NK-92 treated with Interleukin-12 subunit alpha and Interleukin-12 subunit beta, amount 100 ng/mL, for 24 hours (cell line): ENCODE data around the gene KLHL2.
"Not testable (repeated sequence)": the region's sequence is repeated elsewhere in the genome, so short reads cannot be mapped to it uniquely, and the experiment has no call there.

Experiments used
- DNase-seq: peaks from one replicate; lab custom pipeline; 2025; lab: John Stamatoyannopoulos, UW

Gene KLHL2

DNA sequence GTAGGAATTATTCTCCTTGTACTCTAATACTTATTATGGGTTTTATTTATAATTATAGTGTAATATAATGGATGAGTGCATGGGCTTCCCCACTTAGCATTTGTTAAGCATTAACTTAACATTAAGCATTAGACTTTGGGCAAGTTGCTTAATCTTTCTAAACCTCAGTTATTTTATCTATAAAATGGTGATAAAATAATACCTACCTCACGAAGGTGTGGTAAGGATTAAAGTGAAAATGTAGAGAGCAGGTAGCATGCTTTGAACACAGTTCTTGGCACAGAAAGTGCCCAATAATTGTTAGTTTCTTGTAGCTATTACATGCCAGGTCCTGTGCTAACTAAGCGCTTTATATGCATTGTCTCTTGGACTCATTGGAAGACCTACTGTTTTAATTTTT, 122.7 kb downstream of the KLHL2 start:
- no peak for DNase-seq

DNA sequence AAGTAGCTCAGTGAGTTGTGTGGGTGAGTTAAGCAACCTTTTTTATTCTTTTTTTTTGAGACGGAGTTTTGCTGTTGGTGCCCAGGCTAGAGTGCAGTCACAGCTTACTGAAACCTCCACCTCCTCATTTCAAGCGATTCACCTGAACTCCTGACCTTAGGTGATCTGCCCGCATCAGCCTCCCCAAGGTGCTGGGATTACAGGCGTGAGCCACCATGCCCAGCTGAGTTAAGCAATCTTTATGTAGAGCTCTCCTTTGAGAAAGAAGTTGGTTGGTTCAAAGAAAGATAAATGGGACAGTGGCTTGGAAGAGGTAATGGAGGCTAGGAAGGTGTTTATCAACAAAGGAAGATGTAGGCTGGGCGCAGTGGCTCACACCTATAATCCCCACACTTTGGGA, 123.3 kb downstream of the KLHL2 start:
- no peak for DNase-seq

GRCh38 chr4:165331359-165331758, 124.0 kb downstream of the KLHL2 start:
- no peak for DNase-seq

GRCh38 chr4:165331823-165332222, 124.5 kb downstream of the KLHL2 start:
- DNase-seq: no peak

DNA sequence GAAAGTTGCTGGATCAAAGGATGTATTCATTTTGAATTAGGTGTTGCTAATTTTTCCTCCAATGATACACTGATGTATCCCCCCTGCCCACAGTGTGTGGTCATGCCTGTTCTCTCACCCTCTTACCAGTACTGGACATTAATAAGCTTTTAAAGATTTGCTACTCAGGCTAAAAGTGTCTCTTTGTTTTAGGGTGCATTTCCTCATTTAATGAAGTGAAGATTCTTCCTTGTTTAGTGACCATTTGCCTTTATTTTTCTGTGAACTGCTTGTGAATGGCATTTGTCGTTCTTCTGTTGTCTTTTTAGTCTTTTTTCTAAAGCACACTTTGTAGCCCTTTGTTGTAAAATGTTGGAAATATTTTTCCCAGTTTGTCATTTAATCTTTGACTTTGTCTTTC, 125.1 kb downstream of the KLHL2 start:
- no peak for DNase-seq

DNA sequence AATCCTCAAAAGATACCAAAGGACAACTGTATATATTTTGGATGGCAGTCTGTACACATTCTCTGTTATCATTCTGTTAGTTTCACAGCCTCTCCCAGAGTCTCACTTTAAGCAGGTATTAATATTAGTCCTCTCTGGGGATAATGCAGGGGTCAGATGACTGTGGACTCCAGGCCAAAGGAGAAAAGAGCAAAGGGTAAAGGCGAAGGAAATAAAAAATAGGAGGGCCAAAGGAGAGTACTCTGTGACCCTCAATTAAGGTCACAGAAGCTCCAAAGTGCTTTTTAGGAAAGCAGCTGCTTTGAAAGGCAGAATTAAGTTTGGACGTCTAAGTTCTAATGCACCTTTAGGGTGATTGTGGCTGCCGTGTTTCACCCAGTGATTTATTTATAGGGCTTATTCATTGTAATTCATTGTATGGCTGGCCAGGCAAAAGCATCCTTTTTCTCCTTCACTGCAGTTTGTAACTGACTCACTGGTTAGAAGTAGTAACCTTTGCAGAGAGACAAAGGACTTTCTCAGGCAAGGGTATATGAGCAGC, 127.9 kb downstream of the KLHL2 start:
- DNase-seq: no peak

DNA sequence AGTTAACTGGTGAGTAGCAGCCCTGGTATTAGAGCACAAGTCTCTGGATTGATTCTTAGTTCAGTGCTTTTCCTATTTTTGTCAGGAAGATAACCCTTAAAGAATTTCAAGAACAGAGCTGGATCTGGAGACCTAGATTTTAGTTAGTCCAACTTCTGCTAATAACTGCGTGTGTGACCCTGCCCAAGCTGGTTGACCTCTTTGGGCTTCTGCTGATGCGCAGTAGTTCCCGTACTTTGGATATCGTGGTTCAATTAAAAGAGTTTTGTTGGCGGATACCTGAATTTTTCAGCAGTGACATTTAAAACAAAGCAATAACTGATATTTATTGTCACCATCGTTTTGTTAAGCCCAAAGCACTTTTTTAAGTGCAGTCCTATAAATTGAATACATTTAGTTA, 129.4 kb downstream of the KLHL2 start:
- no peak for DNase-seq

DNA sequence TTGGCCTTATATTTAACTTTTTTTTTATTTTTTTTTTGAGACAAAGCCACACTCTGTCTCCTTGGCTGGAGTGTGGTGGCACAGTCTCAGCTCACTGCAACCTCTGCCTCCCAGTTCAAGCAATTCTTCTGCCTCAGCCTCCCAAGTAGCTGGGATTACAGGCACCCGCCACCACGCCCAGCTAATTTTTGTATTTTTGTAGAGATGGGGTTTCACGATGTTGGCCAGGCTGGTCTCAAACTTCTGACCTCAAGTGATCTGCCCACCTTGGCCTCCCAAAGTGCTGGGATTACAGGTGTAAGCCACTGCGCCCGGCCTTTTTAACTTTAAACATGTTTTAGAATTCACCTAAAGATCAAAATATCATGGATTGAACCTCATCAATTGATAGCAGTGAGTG, 135.0 kb downstream of the KLHL2 start:
- DNase-seq: not testable (repeated sequence)

- DNase-seq: no peak
These were observed 136.2 kb downstream of the KLHL2 start for GRCh38 chr4:165343353-165344191.

- DNase-seq: no peak
These were observed 138.5 kb downstream of the KLHL2 start for GRCh38 chr4:165345666-165346417.

GRCh38 chr4:165347647-165348569, 140.5 kb downstream of the KLHL2 start:
- no peak for DNase-seq

DNA sequence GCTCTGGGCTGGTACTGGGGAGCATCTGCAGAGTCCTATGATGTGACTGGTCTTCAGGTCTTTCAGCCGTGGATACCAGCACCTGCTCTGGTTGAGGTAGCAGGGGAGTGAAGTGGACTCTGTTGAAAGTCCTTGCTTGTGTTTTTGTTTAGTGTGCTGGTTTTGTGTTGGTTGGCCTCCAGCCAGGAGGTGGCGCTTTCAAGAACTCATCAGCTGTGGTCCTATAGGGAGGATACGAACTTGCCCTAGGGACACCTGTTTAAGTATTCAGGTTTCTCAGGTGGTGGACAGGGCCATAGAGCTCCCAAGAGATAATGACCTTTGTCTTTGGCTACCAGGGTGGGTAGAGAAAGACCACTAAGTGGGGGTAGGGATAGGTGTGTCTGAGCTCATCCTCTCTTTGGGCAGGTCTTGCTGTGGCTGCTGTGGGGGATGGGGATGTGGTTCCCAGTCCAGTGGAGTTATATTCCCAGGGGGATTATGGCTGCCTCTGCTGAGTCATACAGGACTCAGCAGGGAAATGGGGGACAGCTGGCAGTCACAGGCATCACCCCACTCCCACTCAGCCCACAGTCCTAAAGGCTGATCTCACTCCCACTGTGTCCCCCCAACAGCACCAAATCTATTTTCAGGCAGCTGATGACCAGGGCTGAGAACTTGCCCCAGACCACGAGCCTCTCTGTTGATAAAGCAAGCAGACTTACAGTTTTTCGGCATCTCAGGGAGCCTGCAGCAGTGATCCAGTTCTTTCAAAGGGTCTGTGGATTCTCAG, 144.2 kb downstream of the KLHL2 start:
- DNase-seq: no peak

DNA sequence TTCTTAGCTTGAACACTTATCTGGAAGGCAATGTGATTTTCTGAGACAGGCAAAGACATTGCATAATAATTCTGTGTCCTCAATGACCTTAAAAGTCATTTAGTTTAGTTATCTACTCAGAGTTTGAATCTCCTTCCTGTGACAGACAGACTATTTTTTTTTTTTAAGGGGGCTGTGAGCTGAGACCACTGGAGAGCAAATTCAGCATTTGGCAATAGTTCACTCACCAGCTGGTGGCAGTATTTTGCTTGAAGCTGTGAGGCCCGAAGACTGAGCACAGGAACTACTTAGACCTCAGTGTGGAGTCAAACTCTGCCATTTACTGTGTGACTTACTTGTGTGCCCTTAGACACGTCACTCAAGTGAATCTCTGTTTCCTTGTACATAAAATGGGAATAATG, 148.5 kb downstream of the KLHL2 start:
- DNase-seq: no peak

GRCh38 chr4:165359506-165359905, 152.1 kb downstream of the KLHL2 start:
- no peak for DNase-seq

GRCh38 chr4:165360041-165360695, 152.8 kb downstream of the KLHL2 start:
- no peak for DNase-seq

DNA sequence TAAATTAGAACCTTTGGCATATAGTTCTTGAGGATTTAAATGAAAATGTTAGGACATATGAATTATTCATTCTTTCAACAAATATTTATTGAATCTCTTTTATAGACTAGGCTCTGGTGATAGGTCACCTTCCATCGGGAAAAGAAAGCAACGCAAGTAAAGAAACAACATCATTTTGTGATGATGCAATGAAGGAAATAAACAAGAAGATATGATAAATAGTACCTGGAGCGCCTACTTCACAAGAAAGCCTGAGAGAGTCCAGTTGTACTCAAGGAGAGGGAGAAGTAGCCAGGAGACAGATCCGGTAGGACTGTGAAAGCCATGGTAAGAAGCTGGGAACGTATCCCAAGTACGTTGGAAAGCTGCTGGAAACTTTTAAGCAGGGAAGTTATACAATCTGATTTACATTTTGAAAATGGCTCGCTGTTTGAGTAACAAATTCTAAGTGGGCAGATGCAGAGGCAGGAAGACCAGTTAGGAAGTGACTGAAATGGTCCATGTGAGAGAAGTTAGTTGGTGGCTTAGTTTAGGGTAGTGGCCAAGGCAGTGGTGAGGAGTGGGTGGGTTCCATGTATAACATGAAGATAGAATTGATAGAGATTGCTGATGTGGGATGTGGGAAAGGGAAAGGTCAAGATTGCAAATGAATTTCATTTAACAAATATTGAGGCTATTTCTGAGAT, 153.8 kb downstream of the KLHL2 start:
- DNase-seq: no peak

GRCh38 chr4:165361810-165362209, 154.4 kb downstream of the KLHL2 start:
- DNase-seq: no peak

GRCh38 chr4:165364452-165365080, 157.2 kb downstream of the KLHL2 start:
- DNase-seq: no peak

GRCh38 chr4:165367040-165367439, 159.7 kb downstream of the KLHL2 start:
- no peak for DNase-seq

DNA sequence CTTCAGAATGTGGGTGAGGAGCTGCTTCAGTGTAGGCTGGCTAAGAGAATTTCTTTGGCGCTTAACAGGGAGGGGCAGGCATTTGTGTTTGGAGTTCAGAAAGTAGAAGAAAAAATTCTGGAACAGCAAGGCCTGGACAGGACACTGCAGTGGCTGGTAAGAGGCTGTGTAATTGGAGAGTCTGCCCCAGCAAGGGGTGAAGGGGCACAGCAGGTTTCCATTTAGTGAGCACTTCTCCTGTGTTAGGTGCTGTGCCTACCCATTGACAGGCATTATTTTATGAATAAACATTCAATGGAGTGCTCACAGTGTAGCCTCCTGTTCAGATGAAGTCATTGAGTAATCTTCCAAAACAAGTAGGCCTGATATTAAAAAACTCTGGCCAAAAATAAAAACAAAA, 160.8 kb downstream of the KLHL2 start:
- no peak for DNase-seq
